IMR-90 (cell line): ENCODE measurements around the gene UBE2E2. TPM values are rescaled to one million over a fixed set of nuclear protein-coding genes. Genes with fewer than 3 reads are reported as not detected.

Experiments
- ATAC-seq: fragments of 200-7000 bp; cut with Tn5 transposase; 2 replicates; pipeline ENCODE4 v1.9.1; 2020; ENCODE audit warnings: low read depth, mild to moderate bottlenecking, moderate library complexity
- BruUV-seq: library from RNA; stranded (reverse); fragments of 400-500 nt; replicated peaks from 2 replicates; lab custom pipeline; 2021; lab: Mats Ljungman, UMichigan
- CTCF ChIA-PET: fragments of 300-600 bp; formaldehyde crosslinking; extraction: SDS; loops from one replicate; lab custom pipeline; 2021; ENCODE audit warnings: antibody characterized with exemption; lab: Yijun Ruan, JAX
- POLR2A ChIA-PET: fragments of 300-600 bp; sonication (Branson Sonifier 250); formaldehyde crosslinking; loops from one replicate; lab custom pipeline; 2022; ENCODE audit warnings: antibody characterized with exemption; ENCODE audit not compliant: unreplicated experiment; lab: Charles Lee
- DNase-seq: peaks from one replicate; pipeline ENCODE4 v3.0.0; 2013
- H2AFZ ChIP-seq: replicated peaks from 2 replicates; pipeline ENCODE3; 2013; ENCODE audit warnings: low read length, mild to moderate bottlenecking; ENCODE audit not compliant: poor library complexity
- H2AK5ac ChIP-seq: 2 replicates; pipeline ENCODE4 v1.6.1; 2013; ENCODE audit warnings: low read depth, low read length, inconsistent platforms
- H2AK9ac ChIP-seq: replicated peaks from 2 replicates; pipeline ENCODE3; 2013; ENCODE audit warnings: mild to moderate bottlenecking, low read depth, low read length, moderate library complexity; ENCODE audit not compliant: poor library complexity
- H2BK120ac ChIP-seq: 2 replicates; pipeline ENCODE4 v1.6.1; 2013; ENCODE audit warnings: low read depth, low read length, inconsistent platforms
- H2BK15ac ChIP-seq: 3 replicates; pipeline ENCODE4 v1.6.1; 2013; ENCODE audit warnings: low read depth, low read length, inconsistent platforms
- H2BK20ac ChIP-seq: 2 replicates; pipeline ENCODE4 v1.6.1; 2013; ENCODE audit warnings: low read depth, mild to moderate bottlenecking, inconsistent platforms, low read length, moderate library complexity
- H2BK5ac ChIP-seq: 2 replicates; pipeline ENCODE4 v1.6.1; 2013; ENCODE audit warnings: mild to moderate bottlenecking, low read depth, low read length, inconsistent platforms; ENCODE audit not compliant: poor library complexity, severe bottlenecking
- H3K14ac ChIP-seq: replicated peaks from 2 replicates; pipeline ENCODE4 v1.6.1; 2013; ENCODE audit warnings: low read depth, low read length, inconsistent platforms
- H3K18ac ChIP-seq: 2 replicates; pipeline ENCODE4 v1.6.1; 2013; ENCODE audit warnings: low read depth, low read length, control low read depth
- H3K23ac ChIP-seq: 2 replicates; pipeline ENCODE4 v1.6.1; 2013; ENCODE audit warnings: low read depth, low read length, inconsistent platforms
- H3K27ac ChIP-seq: 2 replicates; pipeline ENCODE4 v1.5.1; 2013; ENCODE audit warnings: mild to moderate bottlenecking, control low read depth, low read length; ENCODE audit not compliant: insufficient read depth
- H3K27me3 ChIP-seq: 2 replicates; pipeline ENCODE4 v1.6.1; 2013; ENCODE audit warnings: low read length; ENCODE audit not compliant: control insufficient read depth, insufficient read depth
- H3K36me3 ChIP-seq: 2 replicates; pipeline ENCODE4 v1.6.1; 2013; ENCODE audit warnings: low read length, mixed read lengths; ENCODE audit not compliant: control insufficient read depth, insufficient read depth
- H3K4ac ChIP-seq: 2 replicates; pipeline ENCODE4 v1.6.1; 2013; ENCODE audit warnings: low read depth, low read length, inconsistent platforms
- H3K4me1 ChIP-seq: 2 replicates; pipeline ENCODE4 v1.6.1; 2013; ENCODE audit warnings: low read length, mixed read lengths; ENCODE audit not compliant: control insufficient read depth, insufficient read depth
- H3K4me2 ChIP-seq: 2 replicates; pipeline ENCODE4 v1.6.1; 2013; ENCODE audit warnings: low read depth, mild to moderate bottlenecking, control low read depth, low read length, moderate library complexity
- H3K4me3 ChIP-seq: 2 replicates; pipeline ENCODE4 v1.5.1; 2013; ENCODE audit warnings: low read depth, mild to moderate bottlenecking, control low read depth, low read length, moderate library complexity; ENCODE audit not compliant: insufficient read depth
- H3K56ac ChIP-seq: 2 replicates; pipeline ENCODE4 v1.6.1; 2013; ENCODE audit warnings: low read length, inconsistent platforms; ENCODE audit not compliant: insufficient read depth; ENCODE audit errors: extremely low read depth
- H3K79me1 ChIP-seq, 2 experiments: 2 replicates each; pipeline ENCODE4 v1.6.1; 2013; ENCODE audit warnings: low read length in 2 of 2, inconsistent platforms in 1 of 2, low read depth in 1 of 2
- H3K9ac ChIP-seq: 2 replicates; pipeline ENCODE4 v1.6.1; 2013; ENCODE audit warnings: low read depth, low read length, control low read depth
- H3K9me1 ChIP-seq: 2 replicates; pipeline ENCODE4 v1.6.1; 2013; ENCODE audit warnings: low read length, inconsistent platforms; ENCODE audit not compliant: insufficient read depth
- H3K9me3 ChIP-seq: 2 replicates; pipeline ENCODE4 v1.6.1; 2013; ENCODE audit warnings: low read length; ENCODE audit not compliant: control insufficient read depth, insufficient read depth
- H4K20me1 ChIP-seq: 2 replicates; pipeline ENCODE4 v1.6.1; 2013; ENCODE audit warnings: low read length, inconsistent platforms; ENCODE audit not compliant: insufficient read depth
- H4K5ac ChIP-seq: 2 replicates; pipeline ENCODE4 v1.6.1; 2013; ENCODE audit warnings: mild to moderate bottlenecking, low read depth, low read length, control low read depth
- H4K8ac ChIP-seq, 2 experiments: 2 replicates each; pipeline ENCODE4 v1.6.1; 2013; ENCODE audit warnings: low read depth in 2 of 2, low read length in 2 of 2, control low read depth in 1 of 2, inconsistent platforms in 1 of 2
- H4K91ac ChIP-seq: 2 replicates; pipeline ENCODE4 v1.6.1; 2013; ENCODE audit warnings: low read depth, low read length, inconsistent platforms; ENCODE audit not compliant: insufficient read depth
- MAFK ChIP-seq: IDR thresholded peaks from 2 replicates; pipeline ENCODE4 v1.6.1; 2012; ENCODE audit warnings: low read depth, low read length, improper control_type of control experiment
- NFE2L2 ChIP-seq: fragments of 150-350 bp; IDR thresholded peaks from 2 replicates; pipeline ENCODE4 v1.6.1; 2016; ENCODE audit warnings: low read depth, mild to moderate bottlenecking, low read length
- WGBS, 2 experiments: methylation state at CpG; one replicate each; pipeline versions ENCODE4 v1.1.5 to v1.1.7; 2013; ENCODE audit warnings: missing lambda C conversion rate in 2 of 2; ENCODE audit not compliant: insufficient read length in 1 of 2; ENCODE audit errors: extremely low coverage in 2 of 2; 5-methylcytosine and 5-hydroxymethylcytosine counted together
- dilution Hi-C: fragments of 300-500 bp; cut with HindIII; formaldehyde crosslinking; loops from one replicate; pipeline ENCODE4 v1.14.3; 2018; ENCODE audit warnings: low sequenced_read_pairs; ENCODE audit not compliant: unreplicated experiment
- in situ Hi-C: fragments of 300-500 bp; cut with MboI; formaldehyde crosslinking; loops from 3 replicates; pipeline ENCODE4 v1.14.3; 2019; ENCODE audit warnings: low sequenced_read_pairs, inconsistent platforms, mixed read lengths
- intact Hi-C: fragments of 100-400 bp; cut with micrococcal nuclease; formaldehyde crosslinking; loops from 2 replicates; pipeline ENCODE4 v1.10.0; 2022
- polyA plus RNA-seq, 3 experiments: library from polyadenylated mRNA; depleted of rRNA; stranded (reverse); fragments of >200 nt; gene quantifications; 2 replicates each; pipeline ENCODE4 v1.2.3, GENCODE V29; 2012; ENCODE audit warnings: low replicate concordance in 1 of 3
- total RNA-seq: library from RNA; depleted of rRNA; stranded (reverse); fragments of >200 nt; gene quantifications from 2 replicates; pipeline ENCODE4 v1.2.3, GENCODE V29; 2012
- TF ChIP-seq, protein P1 (sequence below): fragments of 150-350 bp; IDR thresholded peaks from 2 replicates; pipeline ENCODE4 v1.6.1; 2017; ENCODE audit warnings: mild to moderate bottlenecking, antibody characterized with exemption, low read length, low read depth

UBE2E2 gene
- total and polyA plus RNA-seq, 2 of the 4 experiments (the other 2 are of a cell fraction) = 18.6 to 32.7 TPM

DNA sequence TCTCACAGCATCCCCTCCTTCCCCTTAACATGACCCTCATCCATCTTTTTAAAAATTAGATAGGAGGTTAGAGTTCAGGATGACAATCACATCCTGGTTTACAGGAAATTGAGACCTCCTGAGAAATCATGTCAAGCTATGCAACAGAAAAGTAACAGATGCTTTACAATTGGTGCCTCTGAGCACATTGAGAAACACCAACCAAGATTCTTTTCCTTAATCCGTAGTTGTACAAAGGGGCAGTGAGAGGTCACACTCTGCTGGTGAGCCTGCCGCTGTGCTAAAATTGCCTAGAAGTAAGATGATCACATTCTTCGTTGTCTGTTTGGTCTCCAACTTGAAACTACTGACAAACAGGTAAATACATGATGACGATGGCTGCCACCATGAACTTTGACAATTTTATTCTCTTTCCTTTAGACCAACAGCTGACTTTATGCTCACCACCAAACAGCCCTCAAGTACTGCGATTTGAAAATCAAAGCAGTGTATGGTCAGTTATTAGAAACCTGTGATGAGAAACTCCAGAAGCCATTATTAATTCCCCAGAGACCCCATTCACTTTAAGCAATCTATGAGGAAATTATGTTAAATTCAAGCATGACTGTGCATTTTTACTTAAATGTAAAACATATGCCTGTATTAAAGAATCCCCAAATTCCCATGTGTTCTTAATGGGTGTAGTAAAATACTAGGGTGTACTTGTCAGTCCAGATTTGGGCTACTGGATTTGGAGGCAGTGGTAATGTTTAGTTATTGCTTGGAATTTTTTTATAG, 392.0 kb downstream of the UBE2E2 start:
- dilution Hi-C loops (no loop called here), in situ Hi-C loops (no loop called here), intact Hi-C loops (no loop called here)
- 0 out of 2 replicates have a peak, but pooled peaks have one; percentile 12 for TF ChIP-seq MAFK
- peak; percentile 92 for TF ChIP-seq NFE2L2
- TF ChIP-seq, protein P1, sequence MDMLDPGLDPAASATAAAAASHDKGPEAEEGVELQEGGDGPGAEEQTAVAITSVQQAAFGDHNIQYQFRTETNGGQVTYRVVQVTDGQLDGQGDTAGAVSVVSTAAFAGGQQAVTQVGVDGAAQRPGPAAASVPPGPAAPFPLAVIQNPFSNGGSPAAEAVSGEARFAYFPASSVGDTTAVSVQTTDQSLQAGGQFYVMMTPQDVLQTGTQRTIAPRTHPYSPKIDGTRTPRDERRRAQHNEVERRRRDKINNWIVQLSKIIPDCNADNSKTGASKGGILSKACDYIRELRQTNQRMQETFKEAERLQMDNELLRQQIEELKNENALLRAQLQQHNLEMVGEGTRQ = no peak
- H3K4me2 ChIP-seq = no peak overlapping the region
- ATAC-seq = no peak
- WGBS, 2 experiments = 50% methylated on average over 1 of the region's 5 CpGs; no CpG with 5 or more reads in 1 of the 2 experiments
- H2BK5ac ChIP-seq = no peak overlapping the region
- H2BK20ac ChIP-seq = no peak overlapping the region
- peak; percentile 12 for DNase-seq
- no peak overlapping the region for H2AK5ac ChIP-seq
- H4K20me1 ChIP-seq = no peaks in the 10 kb centered on the region
- H4K91ac ChIP-seq = no peak overlapping the region
- ChIA-PET CTCF (no interaction called here), POLR2A (no interaction called here)
- H3K9me1 ChIP-seq = peaks cover 5% of the 10 kb centered on the region; the same call in 1 of the 2 replicates
- peak overlapping the region; percentile 38; the same call in 1 of the 2 replicates for H3K18ac ChIP-seq
- H4K8ac ChIP-seq = no peak overlapping the region
- no peaks in the 10 kb centered on the region for H3K27me3 ChIP-seq
- H2AK9ac ChIP-seq = no peak overlapping the region
- H3K23ac ChIP-seq = no peak overlapping the region
- H2BK15ac ChIP-seq = no peak overlapping the region
- H2AFZ ChIP-seq = no peak overlapping the region
- no peak overlapping the region for H2BK120ac ChIP-seq
- H3K79me1 ChIP-seq = no peaks in the 10 kb centered on the region
- H3K9ac ChIP-seq = no peak overlapping the region
- peaks cover 4% of the 10 kb centered on the region; the same call in 1 of the 2 replicates for H3K9me3 ChIP-seq
- H3K4me1 ChIP-seq = peaks cover 5% of the 10 kb centered on the region
- H3K27ac ChIP-seq = no peak overlapping the region
- no peak overlapping the region for H3K4ac ChIP-seq
- no TSS peak for BruUV-seq
- no peak overlapping the region for H3K14ac ChIP-seq
- H3K56ac ChIP-seq = no peak overlapping the region
- no peaks in the 10 kb centered on the region for H3K36me3 ChIP-seq
- 0 out of 2 replicates have a peak overlapping the region, but pooled peaks have one; percentile 48 for H4K5ac ChIP-seq
- H3K4me3 ChIP-seq = no peak overlapping the region
